ENCODE data around the gene EDN2.

Gene EDN2

GRCh38 chr1:41509270-41509671, 24.8 kb upstream of the EDN2 start:
- no peak for DNase-seq
- no peaks in the 10 kb centered on the region for H3K79me1 ChIP-seq (replicated peaks; ENCODE audit: low read length, poor library complexity, severe bottlenecking)
- 82% methylated on average over 8 of the region's 9 CpGs for WGBS

GRCh38 chr1:41508290-41508689, 23.8 kb upstream of the EDN2 start:
- no peak overlapping the region for H2BK5ac ChIP-seq (ENCODE audit: low read depth, low read length, poor library complexity, severe bottlenecking)
- H2BK15ac ChIP-seq (ENCODE audit: low read depth, poor library complexity, severe bottlenecking): no peak overlapping the region
- peaks cover 0 to 16% of the 10 kb centered on the region in 2 experiments for H3K27me3 ChIP-seq (ENCODE audit: control insufficient read depth in 1 of 2, insufficient read depth in 1 of 2, low read length in 2 of 2)
- H3K4me2 ChIP-seq (ENCODE audit: low read length, poor library complexity, severe bottlenecking): no peak overlapping the region
- no peak overlapping the region for H3K18ac ChIP-seq (ENCODE audit: low read depth in 1 of 2, low read length in 2 of 2)
- peaks cover 7% of the 10 kb centered on the region for H3K4me1 ChIP-seq (ENCODE audit: control insufficient read depth, insufficient read depth, low read depth, low read length)
- 68% methylated on average over 2 of the region's 2 CpGs for WGBS
- H3K4me3 ChIP-seq (ENCODE audit: insufficient read depth in 1 of 2, low read depth in 1 of 2, low read length in 2 of 2): no peak overlapping the region
- no peak overlapping the region for H3K9ac ChIP-seq (ENCODE audit: low read length)
- H3K4ac ChIP-seq (ENCODE audit: low read depth in 1 of 2, low read length in 2 of 2): no peak overlapping the region
- peaks cover 0 to 30% of the 10 kb centered on the region in 2 experiments for H3K36me3 ChIP-seq (ENCODE audit: control insufficient read depth in 1 of 2, insufficient read depth in 2 of 2, low read depth in 1 of 2, low read length in 2 of 2)
- no peak overlapping the region for H3K27ac ChIP-seq (ENCODE audit: low read length, poor library complexity, severe bottlenecking)
- no peak overlapping the region for H3K23ac ChIP-seq (ENCODE audit: low read length in 2 of 2)
- no peak overlapping the region for H2BK12ac ChIP-seq (ENCODE audit: low read length in 2 of 2)
- no peak overlapping the region for H2AK5ac ChIP-seq (ENCODE audit: low read length, severe bottlenecking)
- H2AFZ ChIP-seq (ENCODE audit: low read depth, low read length): no peak overlapping the region
- H4K91ac ChIP-seq (ENCODE audit: low read length): no peak overlapping the region
- no peaks in the 10 kb centered on the region for H3K79me1 ChIP-seq (replicated peaks; ENCODE audit: low read length, poor library complexity, severe bottlenecking)
- no peak overlapping the region for H2BK120ac ChIP-seq (ENCODE audit: low read depth, low read length)
- no peak overlapping the region for H4K8ac ChIP-seq (ENCODE audit: low read length)
- no peaks in the 10 kb centered on the region for H3K9me3 ChIP-seq (ENCODE audit: control insufficient read depth, low read length)
- no peak for DNase-seq
- no peak overlapping the region for H3K14ac ChIP-seq (ENCODE audit: low read length in 2 of 2)

More at GRCh38 chr1:41509270-41509671, 24.8 kb upstream of the EDN2 start:
- no peak overlapping the region for H2BK120ac ChIP-seq (ENCODE audit: low read depth, low read length)
- H2BK12ac ChIP-seq (ENCODE audit: low read length in 2 of 2): no peak overlapping the region
- no peak overlapping the region for H4K8ac ChIP-seq (ENCODE audit: low read length)
- peaks cover 4% of the 10 kb centered on the region for H3K4me1 ChIP-seq (ENCODE audit: control insufficient read depth, insufficient read depth, low read depth, low read length)
- H3K23ac ChIP-seq (ENCODE audit: low read length in 2 of 2): no peak overlapping the region
- no peak overlapping the region for H3K9ac ChIP-seq (ENCODE audit: low read length)
- no peak overlapping the region for H3K4me2 ChIP-seq (ENCODE audit: low read length, poor library complexity, severe bottlenecking)
- no peak overlapping the region for H2BK15ac ChIP-seq (ENCODE audit: low read depth, poor library complexity, severe bottlenecking)
- H2AK5ac ChIP-seq (ENCODE audit: low read length, severe bottlenecking): no peak overlapping the region
- H2BK5ac ChIP-seq (ENCODE audit: low read depth, low read length, poor library complexity, severe bottlenecking): no peak overlapping the region
- H3K27me3 ChIP-seq (ENCODE audit: control insufficient read depth in 1 of 2, insufficient read depth in 1 of 2, low read length in 2 of 2): peaks cover 0 to 16% of the 10 kb centered on the region in 2 experiments
- H3K9me3 ChIP-seq (ENCODE audit: control insufficient read depth, low read length): no peaks in the 10 kb centered on the region
- no peak overlapping the region for H3K4ac ChIP-seq (ENCODE audit: low read depth in 1 of 2, low read length in 2 of 2)
- H2AFZ ChIP-seq (ENCODE audit: low read depth, low read length): no peak overlapping the region
- H3K4me3 ChIP-seq (ENCODE audit: insufficient read depth in 1 of 2, low read depth in 1 of 2, low read length in 2 of 2): no peak overlapping the region
- no peak overlapping the region for H3K27ac ChIP-seq (ENCODE audit: low read length, poor library complexity, severe bottlenecking)
- peaks cover 0 to 32% of the 10 kb centered on the region in 2 experiments for H3K36me3 ChIP-seq (ENCODE audit: control insufficient read depth in 1 of 2, insufficient read depth in 2 of 2, low read depth in 1 of 2, low read length in 2 of 2)
- H4K91ac ChIP-seq (ENCODE audit: low read length): no peak overlapping the region
- H3K18ac ChIP-seq (ENCODE audit: low read depth in 1 of 2, low read length in 2 of 2): no peak overlapping the region
- H3K14ac ChIP-seq (ENCODE audit: low read length in 2 of 2): no peak overlapping the region

DNA sequence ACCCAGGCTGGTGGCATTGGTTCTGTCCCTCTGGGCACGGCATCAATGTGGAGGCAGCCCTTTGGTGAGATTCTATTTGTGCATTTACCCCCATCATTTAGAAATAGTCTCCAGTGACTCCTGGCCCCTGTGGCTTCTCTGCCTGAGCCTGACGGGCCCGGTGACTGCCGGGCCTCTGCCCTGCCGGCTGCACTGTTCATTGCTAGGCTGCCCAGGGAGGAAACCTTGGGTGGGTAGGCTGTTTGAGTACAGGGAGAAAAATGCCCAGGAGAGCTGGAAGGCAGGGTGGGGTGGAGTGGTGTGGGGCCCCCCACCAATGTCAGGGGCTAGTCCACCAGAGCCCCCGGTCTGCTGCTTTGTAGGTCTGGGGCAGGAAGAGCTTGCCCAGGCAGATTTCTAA, 23.4 kb upstream of the EDN2 start:
- H3K79me1 ChIP-seq (replicated peaks; ENCODE audit: low read length, poor library complexity, severe bottlenecking): no peaks in the 10 kb centered on the region
- no peak overlapping the region for H2AK5ac ChIP-seq (ENCODE audit: low read length, severe bottlenecking)
- no peak overlapping the region for H3K23ac ChIP-seq (ENCODE audit: low read length in 2 of 2)

GRCh38 chr1:41507110-41507720, 22.7 kb upstream of the EDN2 start:
- Histone ChIP-seq H3K4me2 (ENCODE audit: low read length, poor library complexity, severe bottlenecking) (no peak overlapping the region), H3K4ac (ENCODE audit: low read depth in 1 of 2, low read length in 2 of 2) (no peak overlapping the region), H2BK5ac (ENCODE audit: low read depth, low read length, poor library complexity, severe bottlenecking) (no peak overlapping the region), H2BK12ac (ENCODE audit: low read length in 2 of 2) (no peak overlapping the region), H4K91ac (ENCODE audit: low read length) (no peak overlapping the region), H4K8ac (ENCODE audit: low read length) (no peak overlapping the region), H3K36me3 (ENCODE audit: control insufficient read depth in 1 of 2, insufficient read depth in 2 of 2, low read depth in 1 of 2, low read length in 2 of 2) (peaks cover 0 to 21% of the 10 kb centered on the region in 2 experiments), H3K27me3 (ENCODE audit: control insufficient read depth in 1 of 2, insufficient read depth in 1 of 2, low read length in 2 of 2) (peaks cover 0 to 16% of the 10 kb centered on the region in 2 experiments), H3K9me3 (ENCODE audit: control insufficient read depth, low read length) (no peaks in the 10 kb centered on the region), H3K4me1 (ENCODE audit: control insufficient read depth, insufficient read depth, low read depth, low read length) (peaks cover 15% of the 10 kb centered on the region), H2BK15ac (ENCODE audit: low read depth, poor library complexity, severe bottlenecking) (no peak overlapping the region), H3K23ac (ENCODE audit: low read length in 2 of 2) (no peak overlapping the region), H2AK5ac (ENCODE audit: low read length, severe bottlenecking) (no peak overlapping the region), H2AFZ (ENCODE audit: low read depth, low read length) (no peak overlapping the region), H3K4me3 (ENCODE audit: insufficient read depth in 1 of 2, low read depth in 1 of 2, low read length in 2 of 2) (no peak overlapping the region), H3K79me1 (replicated peaks; ENCODE audit: low read length, poor library complexity, severe bottlenecking) (no peaks in the 10 kb centered on the region), H3K18ac (ENCODE audit: low read depth in 1 of 2, low read length in 2 of 2) (no peak overlapping the region), H3K27ac (ENCODE audit: low read length, poor library complexity, severe bottlenecking) (no peak overlapping the region), H3K14ac (ENCODE audit: low read length in 2 of 2) (no peak overlapping the region), H3K9ac (ENCODE audit: low read length) (no peak overlapping the region), H2BK120ac (ENCODE audit: low read depth, low read length) (no peak overlapping the region)
- WGBS: 86% methylated on average over 13 of the region's 13 CpGs
- no peak for DNase-seq

More for the DNA sequence above, 23.4 kb upstream of the EDN2 start:
- Histone ChIP-seq H2BK120ac (ENCODE audit: low read depth, low read length) (no peak overlapping the region), H3K4ac (ENCODE audit: low read depth in 1 of 2, low read length in 2 of 2) (no peak overlapping the region), H3K9me3 (ENCODE audit: control insufficient read depth, low read length) (no peaks in the 10 kb centered on the region), H3K4me3 (ENCODE audit: insufficient read depth in 1 of 2, low read depth in 1 of 2, low read length in 2 of 2) (no peak overlapping the region), H4K8ac (ENCODE audit: low read length) (no peak overlapping the region), H3K4me2 (ENCODE audit: low read length, poor library complexity, severe bottlenecking) (no peak overlapping the region), H2BK15ac (ENCODE audit: low read depth, poor library complexity, severe bottlenecking) (no peak overlapping the region), H2AFZ (ENCODE audit: low read depth, low read length) (no peak overlapping the region), H3K9ac (ENCODE audit: low read length) (no peak overlapping the region), H2BK12ac (ENCODE audit: low read length in 2 of 2) (no peak overlapping the region), H3K14ac (ENCODE audit: low read length in 2 of 2) (no peak overlapping the region), H3K36me3 (ENCODE audit: control insufficient read depth in 1 of 2, insufficient read depth in 2 of 2, low read depth in 1 of 2, low read length in 2 of 2) (peaks cover 0 to 25% of the 10 kb centered on the region in 2 experiments), H3K18ac (ENCODE audit: low read depth in 1 of 2, low read length in 2 of 2) (no peak overlapping the region), H3K27ac (ENCODE audit: low read length, poor library complexity, severe bottlenecking) (no peak overlapping the region), H3K4me1 (ENCODE audit: control insufficient read depth, insufficient read depth, low read depth, low read length) (peaks cover 11% of the 10 kb centered on the region), H3K27me3 (ENCODE audit: control insufficient read depth in 1 of 2, insufficient read depth in 1 of 2, low read length in 2 of 2) (peaks cover 0 to 16% of the 10 kb centered on the region in 2 experiments), H2BK5ac (ENCODE audit: low read depth, low read length, poor library complexity, severe bottlenecking) (no peak overlapping the region), H4K91ac (ENCODE audit: low read length) (no peak overlapping the region)
- DNase-seq: no peak
- 92% methylated on average over 6 of the region's 6 CpGs for WGBS

Measured in mesenchymal stem cell (in vitro differentiated cells and primary cell).